Peyer's patch (tissue), 4 donors: ENCODE data around the gene RAB24.

ENCODE experiments used
- CTCF ChIP-seq, 6 experiments: fragments of 450-650 bp in 4 of 6; fragments of 200-600 bp in 2 of 6; sonication (generic) in 1 of 6; IDR thresholded peaks; one replicate each; pipeline ENCODE4 v1.5.1; 2017 to 2019; ENCODE audit warnings: antibody characterized with exemption in 6 of 6, mild to moderate bottlenecking in 3 of 6, moderate library complexity in 1 of 6
- POLR2A ChIP-seq, 2 donors: fragments of 450-650 bp; IDR thresholded peaks; one replicate each; pipeline ENCODE4 v1.5.1; 2017; ENCODE audit warnings: antibody characterized with exemption in 2 of 2, mild to moderate bottlenecking in 2 of 2, moderate library complexity in 2 of 2

- TF ChIP-seq POLR2A (IDR thresholded peaks at IDR 0.05) (no peak), CTCF (IDR thresholded peaks at IDR 0.05) (no peak)
These were observed 5.2 kb upstream of the RAB24 start for GRCh38 chr5:177308740-177309139.
